ENCODE results near the gene CHAT.

The CHAT gene

DNA sequence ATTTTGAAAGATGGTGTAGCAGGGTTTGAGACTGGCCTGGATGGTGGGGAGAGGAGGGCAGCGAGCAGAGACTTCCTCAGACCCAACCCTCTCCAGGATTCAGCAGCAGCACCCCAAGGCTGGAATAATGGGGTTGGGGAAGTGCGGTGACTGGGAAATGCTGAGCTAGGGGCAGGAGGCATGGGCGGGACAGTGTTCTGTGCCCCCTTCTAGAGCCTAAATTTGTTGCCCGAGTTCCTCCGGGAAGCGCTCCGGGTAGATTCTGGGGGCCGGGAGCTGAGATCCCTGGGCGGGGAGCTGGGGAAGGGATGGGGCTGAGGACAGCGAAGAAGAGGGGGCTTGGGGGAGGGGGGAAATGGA, at the start of gene CHAT:
TSS of gene CHAT (plus strand) at position 156 of the 360 bp plus-strand sequence. CDS start at position 309, 153 bp downstream.
- no peak for DNase-seq

DNA sequence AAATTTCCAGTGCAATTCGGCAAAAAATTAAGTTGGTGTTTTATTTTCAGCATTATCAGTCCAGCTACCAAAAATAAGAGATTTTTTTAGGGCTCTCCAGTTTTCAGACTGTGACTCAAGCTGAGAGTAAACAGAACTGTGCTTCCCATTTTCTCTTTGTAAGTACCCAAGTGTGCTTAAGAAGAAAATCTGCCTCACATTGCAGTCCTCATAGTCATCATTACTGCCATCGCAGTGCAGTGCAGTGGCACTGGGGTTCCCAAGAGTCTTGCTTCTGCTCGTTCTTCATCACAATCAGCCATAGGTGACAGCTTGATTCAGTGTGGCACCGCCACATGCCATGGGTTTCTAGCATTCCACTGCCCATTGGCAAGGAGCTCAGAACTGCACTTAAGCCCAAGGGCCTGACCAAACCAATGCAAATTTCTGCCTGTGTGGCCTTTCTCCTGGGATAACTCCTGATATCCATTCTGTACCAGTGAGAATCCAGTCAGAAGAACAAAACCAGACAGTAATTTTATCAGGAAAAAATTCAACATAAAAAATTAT, 49.3 kb upstream of the CHAT start:
- DNase-seq: no peak

DNA sequence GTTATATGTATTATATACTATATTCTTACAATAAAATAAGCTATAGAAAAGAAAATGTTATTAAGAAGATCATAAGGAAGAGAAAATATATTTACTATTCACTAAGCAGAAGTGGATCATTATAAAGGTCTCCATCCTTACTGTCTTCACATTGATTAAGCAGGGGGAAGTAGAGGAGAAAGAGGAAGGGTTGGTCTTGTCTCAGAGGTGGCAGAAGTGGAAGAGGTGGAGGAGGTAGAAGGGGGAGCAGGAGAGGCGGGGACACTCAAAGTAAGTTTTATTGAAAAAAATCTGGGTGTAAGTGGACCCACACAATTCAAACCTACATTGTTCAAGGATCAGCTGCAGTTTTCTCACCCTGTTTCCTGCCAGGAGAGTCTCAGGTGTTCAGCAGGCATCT, 46.0 kb upstream of the CHAT start:
- DNase-seq: no peak

DNA sequence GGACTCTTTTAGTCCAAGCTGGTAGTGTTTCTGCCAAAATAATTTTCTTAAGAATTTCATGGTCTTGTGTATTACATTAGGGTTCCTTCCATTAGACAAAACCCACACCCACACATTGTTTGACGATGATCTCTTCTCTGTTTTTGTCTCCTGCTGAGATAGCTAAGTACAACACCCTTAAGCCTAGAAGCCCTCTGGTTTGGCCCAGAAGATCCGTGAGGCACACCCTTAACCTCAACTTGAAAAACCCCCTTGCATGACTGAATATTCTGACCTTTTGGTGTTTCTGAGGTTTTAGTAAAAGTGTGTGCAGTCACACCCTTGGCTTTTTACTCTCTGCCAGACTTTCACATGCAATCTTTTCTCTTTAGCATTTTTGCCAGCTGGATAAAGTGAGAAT, 45.6 kb upstream of the CHAT start:
- no peak for DNase-seq

DNA sequence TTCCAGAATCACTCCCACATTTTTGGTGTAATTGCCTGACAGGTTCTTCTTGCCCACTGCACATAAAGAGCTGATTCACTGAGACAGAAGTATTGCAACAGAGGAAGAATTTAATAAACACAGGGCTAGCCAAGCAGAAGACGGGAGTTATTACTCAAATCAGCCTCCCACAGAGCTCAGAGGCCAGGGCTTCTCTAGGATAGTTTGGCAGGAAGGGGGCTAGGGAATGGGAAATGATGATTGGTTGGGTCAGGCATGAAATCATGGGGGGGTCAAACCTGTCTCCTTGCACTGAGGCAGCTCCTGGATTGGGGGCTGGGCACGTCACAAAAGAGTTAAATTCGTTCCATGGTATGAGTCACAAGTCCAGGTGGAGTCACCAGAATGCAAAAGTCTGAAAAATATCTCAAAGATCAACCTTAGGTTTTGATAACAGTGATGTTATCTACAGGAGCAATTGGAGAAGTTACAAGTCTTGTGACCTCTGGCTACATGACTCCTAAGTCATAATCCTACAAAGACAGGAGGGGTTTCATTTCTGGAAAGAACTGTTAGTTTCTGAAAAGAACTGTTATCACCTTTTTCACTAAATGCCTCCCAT, 44.7 kb upstream of the CHAT start:
- DNase-seq: no peak

DNA sequence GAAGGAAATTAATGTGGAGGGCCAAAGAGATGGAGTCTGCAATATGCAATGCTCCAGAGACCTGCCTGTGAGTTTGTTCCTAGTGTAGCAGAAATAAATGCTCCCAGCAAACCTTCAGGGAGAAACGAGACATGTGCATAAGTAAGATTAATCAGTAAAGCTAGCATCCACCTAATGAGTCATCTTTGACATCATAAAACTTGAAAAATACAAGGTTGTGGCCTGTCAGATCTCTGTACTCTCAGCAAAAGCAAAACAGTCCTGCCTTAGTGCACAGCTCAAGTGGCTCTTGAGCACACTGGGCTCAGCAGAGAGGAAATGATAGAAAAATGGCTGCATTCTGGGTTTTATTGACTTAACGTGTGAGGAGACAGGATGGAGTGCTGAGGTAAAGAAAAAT, 42.4 kb upstream of the CHAT start:
- DNase-seq: no peak

DNA sequence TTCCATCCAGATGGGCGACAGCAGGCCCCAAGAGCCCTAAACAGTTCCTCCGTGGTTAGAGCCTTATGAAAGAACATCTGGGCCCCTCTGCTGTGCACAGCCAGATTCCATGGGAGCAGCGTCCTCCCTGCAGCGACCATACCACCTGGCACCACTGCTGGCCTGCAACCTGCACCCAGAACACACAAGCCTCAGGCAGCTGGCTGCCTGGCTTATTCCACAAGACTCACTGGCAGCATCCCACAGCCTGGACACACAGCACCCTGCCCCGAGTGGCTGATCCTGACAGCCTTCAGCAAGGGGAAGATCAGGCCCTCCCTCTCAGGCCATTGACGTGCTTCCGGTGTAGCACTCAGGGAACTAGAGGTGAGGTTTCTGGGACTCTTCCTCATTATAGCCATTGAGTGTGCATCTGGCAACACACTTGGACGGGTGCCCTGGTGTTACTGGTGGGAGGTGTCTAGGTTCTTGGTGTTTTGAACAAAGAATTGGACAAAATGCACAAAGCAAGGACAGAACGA, 41.2 kb upstream of the CHAT start:
- no peak for DNase-seq

DNA sequence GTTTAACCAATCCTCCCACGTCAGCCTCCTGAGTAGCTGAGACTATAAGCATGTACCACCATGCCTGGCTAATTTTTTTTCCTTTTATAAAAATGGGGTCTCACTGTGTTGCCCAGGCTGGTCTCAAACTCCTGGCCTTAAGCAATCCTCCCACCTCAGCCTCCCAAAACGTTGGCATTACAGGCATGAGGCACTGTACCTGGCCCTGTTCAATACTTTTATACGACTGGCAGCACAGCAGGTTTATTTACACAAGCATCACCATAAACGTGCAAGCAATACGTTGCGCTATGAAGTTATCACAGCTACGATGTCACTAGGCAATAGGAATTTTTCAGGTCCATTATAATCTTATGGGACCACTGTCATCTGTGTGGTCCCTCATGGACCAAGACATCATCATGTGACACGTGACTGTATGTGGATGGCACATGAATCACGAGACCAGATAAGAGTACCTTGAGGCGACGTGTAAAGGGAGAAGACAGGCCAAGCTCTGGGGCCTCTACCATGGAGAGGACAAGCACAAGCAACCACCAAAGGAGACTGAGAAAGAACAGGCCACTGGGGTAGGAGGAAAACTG, 38.3 kb upstream of the CHAT start:
- DNase-seq: no peak

DNA sequence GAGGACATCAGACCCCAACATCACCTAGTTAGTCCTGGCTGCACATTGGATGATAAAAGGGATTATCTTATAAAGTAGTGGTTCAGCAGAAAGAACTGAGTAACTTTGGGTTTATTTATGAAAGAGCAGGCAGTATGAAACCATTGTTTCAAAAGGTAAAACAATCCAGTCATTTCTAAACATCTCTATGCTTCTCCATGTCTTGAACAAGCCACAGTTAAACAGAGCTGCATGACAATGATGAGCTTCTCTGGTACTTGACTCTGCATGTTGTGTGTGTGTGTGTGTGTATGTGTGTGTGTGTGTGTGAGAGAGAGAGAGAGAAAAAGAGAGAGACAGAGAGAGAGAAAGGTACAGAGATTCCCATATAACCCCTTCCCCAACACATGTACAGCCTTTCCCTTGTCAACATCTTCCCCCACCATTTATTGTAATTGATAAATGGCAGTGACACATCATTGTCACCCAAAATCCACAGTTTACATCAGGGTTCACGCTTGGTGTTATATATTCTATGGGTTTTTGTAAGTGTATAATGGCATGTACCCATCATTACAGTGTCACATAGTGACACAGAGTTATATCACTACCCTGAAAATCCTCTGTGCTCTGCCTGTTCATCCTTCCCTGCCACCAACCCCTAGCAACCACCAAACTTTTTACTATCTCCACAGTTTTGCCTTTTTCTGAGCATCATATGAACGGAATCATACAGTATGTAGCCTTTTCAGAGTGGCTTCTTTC, 36.5 kb upstream of the CHAT start:
- DNase-seq: no peak

DNA sequence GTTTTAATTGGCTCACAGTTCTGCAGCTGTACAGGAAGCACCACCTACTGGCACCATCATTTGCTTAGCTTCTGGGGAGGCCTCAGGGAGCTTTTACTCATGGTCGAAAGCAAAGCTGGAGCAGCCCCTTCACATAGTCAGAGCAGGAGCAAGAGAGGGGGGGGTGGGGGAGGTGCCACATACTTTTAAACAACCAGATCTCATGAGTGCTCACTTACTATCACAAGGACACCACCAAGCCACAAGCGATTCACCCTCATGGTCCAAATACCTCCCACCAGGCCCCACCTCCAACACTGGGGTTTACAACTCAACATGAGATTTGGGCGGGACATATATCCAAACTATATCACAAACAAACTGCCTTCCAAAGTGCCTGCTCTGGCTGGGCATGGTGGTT, 35.4 kb upstream of the CHAT start:
- no peak for DNase-seq

DNA sequence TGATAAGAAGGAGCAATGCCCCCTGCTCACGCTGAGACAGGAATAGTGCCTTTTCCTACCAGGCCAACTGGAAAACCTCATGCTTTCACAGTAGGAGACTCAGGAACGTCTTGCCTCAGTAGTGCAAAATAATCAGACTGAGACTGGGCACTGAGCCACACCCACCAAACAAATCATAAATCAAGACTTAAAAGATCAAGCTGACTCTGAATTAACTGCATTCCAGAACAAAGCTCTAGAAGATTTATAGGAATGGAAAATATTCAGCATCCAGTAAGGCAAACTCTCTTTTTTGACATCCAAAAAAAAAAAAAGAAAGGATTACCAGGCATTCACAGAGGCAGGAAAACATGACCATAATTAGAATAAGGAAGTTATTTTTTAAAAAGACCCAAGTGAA, 34.2 kb upstream of the CHAT start:
- DNase-seq: no peak

DNA sequence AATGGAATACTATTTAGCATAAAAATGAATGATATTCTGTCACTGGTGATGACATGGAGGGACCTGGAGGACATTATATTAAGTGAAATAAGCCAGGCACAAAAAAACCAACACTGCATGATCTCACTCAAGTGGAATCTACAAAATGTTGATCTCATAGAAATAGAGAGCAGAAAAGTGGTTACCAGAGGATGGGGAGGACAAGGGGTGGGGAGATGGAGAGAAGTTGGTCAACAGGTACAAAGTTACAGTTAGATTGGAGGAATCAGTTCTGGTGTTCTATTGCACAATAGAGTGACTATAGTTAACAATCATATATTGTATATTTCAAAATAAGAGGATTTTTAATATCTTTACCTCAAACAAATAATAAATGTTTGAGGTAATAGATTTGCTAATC, 28.4 kb upstream of the CHAT start:
- DNase-seq: no peak

DNA sequence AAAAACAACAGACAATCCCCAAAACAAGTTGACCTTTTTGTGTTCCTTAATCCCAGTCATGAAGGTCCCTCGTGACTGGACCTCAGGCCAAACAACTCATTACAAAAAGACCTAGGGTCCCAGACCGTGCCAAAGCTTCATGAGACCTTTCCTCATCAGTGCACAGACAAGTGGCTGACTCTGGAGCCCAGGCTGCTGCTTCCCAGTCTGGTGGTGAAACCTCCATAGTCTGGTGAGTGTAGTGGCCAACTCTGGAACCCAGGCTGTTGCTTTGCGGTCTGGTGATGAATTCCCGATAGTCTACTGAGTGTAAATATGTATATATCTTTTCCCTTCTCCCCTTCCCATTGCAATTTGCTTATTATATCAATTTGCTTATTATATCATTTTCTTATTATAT, 25.9 kb upstream of the CHAT start:
- DNase-seq: no peak

DNA sequence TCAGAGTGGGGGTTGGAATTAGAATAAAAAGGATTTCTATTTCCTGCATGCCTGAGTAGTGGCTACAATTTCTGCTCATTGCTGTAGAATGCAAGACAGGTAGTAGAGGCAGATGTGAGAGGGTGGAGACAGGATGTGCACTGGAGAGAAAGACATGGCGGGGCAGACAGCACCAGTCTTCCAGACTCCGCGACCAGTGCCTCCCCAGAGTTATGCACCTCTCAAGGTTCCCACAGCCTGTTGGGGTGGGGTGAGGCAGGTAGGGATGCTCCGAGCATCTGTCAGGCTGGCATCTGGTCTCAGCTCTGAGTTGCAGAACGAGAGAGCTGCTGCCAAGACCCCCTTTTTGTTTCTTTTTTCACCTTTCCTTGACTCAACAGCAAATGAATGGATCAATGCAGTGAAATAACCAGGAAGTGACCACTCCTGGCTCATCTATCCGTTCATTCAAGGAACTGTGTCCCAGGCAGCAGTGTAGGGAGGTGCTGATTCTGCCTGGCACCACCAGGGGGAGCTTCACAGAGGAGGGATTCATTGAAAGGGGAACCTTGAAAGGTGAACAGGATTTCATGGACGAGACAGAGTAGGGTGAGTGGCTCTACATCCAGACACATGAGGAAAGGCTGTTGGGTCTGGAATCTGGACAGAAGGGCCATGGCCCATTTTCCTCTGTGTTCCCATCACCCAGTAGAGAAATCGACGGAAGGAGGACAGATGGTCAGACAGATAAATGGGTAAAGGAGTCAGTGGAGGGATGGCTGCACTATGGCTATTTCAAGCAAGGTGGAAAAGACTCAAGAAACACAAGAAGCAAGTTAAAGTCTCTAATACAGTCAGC, 20.9 kb upstream of the CHAT start:
- DNase-seq: peak in 1 of 4 experiments; percentile 23

DNA sequence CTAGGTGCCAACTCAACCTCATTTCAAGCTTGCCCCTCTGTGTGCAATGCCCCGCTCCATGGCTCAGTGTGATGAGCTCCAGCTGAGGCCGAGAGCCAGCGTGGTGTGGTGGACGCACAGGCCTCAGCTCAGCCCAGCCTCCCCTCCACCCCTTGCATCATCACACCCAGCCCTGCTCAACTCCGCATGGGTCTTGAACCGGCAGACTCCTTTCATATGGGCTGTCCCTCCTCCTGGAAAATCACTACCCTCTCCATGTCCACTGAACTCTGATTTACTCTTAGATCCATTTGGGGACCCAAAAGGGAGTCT, 20.3 kb upstream of the CHAT start:
- DNase-seq: no peak

DNA sequence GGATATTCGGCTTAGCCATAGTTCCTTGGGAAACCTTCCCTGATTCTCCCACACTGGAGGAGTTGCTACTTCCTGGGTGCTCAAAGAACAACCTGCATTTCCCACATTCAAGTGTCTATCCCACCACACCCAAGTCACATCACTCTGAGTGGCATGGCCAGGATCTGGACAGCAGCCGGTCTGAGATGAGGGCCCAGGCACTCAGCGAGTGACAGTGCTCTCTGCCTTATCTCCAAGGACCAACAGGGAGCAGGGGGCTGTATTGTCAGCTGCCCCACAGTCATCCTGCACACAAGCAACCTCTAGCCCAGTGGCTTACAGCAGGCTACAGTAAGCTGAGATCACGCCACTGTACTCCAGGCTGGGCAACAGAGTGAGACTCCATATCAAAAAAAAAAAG, 19.8 kb upstream of the CHAT start:
- DNase-seq: no peak

DNA sequence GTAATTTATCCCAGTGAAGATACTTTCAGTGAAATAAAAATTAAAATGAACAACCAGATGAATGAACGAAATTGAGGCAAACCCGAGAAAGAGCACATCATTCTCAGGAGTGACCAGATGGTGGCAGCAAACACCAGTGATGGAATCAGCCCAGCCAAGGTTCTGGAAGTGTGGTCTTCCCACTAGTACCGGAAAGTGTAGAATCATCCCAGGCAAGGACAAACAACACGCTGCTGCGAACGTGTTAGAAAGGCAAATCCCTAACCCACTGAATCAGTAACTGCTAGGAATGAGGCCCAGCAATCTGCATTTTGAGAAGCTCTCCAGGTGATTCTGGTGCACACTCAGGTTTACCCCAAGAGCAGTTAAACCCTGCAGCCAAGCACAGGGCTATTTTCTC, 19.2 kb upstream of the CHAT start:
- DNase-seq: no peak

DNA sequence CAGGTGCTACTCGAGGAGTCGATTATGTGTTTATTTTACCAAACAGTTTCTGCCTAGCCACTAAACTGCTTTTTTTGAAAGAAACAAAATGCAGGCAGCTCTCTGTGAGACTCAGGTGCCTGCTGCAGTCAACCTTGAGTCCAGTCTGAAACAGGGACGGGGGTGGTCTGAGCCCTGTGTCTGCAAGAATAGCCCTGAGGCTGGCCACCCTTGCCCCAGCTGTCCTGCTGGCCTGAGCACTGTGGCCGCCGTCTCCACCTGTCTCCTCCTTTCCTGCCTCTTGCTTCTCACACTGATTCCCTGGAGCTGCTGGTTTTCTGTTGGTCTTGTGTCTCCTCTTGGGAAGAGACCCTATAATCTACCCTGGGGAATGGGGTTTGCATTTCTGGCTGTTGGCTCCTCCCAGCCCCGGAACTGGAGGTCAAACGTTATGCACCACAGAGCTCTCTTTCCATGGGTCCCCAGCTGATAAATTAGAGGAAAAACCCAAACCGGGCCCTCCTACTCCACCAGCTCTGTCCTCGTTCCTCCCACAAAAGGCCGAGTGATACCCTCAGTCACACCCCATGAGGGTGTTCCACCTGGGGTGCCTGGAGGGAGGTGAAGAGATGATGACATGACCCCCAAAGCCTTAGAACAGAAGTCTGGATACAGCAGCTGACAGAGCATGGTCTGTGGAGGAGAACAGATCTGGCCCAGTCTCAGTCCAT, 18.7 kb upstream of the CHAT start:
- DNase-seq: no peak

DNA sequence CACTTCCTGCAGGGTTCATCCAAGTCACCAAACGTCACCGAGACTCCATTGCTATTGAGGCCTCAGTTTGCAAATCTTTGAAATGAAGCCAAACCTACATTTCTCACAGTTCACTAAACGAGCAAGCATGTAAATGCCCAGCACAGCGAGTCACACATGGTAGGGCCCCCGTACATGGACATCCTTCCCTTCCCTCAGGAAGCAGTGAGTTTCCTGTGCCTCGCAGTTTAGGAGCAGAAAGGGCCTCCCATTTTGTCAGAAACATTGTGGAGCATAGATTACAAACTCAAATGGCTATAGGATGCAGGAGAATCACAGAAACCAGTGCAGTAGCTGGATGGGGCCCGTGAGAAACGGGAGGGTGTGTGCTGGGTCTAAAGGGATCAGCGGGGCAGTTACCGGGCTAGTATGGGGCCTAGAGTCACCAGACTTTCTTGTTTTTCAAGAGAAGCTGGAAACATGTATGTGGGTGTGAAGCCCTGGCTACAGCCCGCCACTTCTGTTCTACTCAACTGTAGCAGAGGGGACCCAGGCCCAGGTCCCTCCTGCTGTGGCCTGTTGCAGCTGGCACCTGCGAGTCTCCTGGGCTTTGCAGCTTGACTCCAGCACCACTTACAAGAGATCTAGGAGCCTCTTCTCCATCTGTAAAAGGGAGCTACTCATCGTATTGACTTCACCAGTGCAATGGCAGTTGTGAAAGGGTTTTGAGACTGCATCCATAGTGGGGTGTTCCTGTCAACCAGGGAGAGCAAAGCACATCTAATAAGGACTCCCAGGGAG, 17.9 kb upstream of the CHAT start:
- DNase-seq: no peak

DNA sequence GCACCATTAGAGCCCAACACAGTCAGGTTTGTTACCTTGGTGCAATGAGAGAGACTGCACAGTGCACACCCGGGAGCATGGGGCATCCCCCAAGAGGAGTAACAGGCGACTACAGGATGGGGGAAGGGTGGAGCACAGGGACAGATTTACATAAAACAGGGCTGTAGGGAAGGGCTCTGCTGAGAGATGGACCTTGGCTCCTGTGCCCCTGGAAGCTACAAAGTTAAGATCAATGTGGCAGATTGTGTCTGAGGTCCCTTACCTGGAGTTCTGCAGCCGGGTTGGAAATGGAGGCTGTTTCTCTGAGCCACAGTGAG, 17.4 kb upstream of the CHAT start:
- DNase-seq: no peak

DNA sequence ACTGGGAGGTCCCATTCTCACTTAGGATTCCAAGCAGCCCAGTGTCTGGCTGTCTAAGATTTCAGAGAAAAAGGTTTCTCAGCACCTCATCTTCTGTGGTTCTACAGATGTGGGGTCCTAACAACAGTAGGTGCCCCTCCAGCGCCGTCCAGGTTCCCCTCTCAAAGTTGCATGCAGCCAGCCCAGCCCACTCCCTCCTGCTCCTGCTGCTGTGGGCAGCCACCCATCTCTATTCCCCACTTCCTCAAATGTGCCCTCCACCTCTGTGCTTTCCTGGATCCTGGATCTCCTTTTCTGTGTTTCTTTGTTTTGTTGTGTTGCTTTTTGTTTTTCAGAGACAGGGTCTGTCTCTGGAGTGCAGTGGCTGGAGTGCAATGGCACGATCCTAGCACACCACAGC, 17.0 kb upstream of the CHAT start:
- DNase-seq: no peak
